VCaP (cell line): ENCODE data around the gene CIDEA.
"Not testable (repeated sequence)": the region's sequence is repeated elsewhere in the genome, so short reads cannot be mapped to it uniquely, and the experiment has no call there.

Experiments
- H3K27ac ChIP-seq: fragments of 450-650 bp; 2 replicates; pipeline ENCODE4 v1.5.1; 2017
- TF ChIP-seq, protein P1 (sequence below): fragments of 450-650 bp; conservative IDR thresholded peaks from 2 replicates; pipeline ENCODE4 v1.5.1; 2017; ENCODE audit warnings: mild to moderate bottlenecking, moderate library complexity

The CIDEA gene, protein sequence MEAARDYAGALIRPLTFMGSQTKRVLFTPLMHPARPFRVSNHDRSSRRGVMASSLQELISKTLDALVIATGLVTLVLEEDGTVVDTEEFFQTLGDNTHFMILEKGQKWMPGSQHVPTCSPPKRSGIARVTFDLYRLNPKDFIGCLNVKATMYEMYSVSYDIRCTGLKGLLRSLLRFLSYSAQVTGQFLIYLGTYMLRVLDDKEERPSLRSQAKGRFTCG

DNA sequence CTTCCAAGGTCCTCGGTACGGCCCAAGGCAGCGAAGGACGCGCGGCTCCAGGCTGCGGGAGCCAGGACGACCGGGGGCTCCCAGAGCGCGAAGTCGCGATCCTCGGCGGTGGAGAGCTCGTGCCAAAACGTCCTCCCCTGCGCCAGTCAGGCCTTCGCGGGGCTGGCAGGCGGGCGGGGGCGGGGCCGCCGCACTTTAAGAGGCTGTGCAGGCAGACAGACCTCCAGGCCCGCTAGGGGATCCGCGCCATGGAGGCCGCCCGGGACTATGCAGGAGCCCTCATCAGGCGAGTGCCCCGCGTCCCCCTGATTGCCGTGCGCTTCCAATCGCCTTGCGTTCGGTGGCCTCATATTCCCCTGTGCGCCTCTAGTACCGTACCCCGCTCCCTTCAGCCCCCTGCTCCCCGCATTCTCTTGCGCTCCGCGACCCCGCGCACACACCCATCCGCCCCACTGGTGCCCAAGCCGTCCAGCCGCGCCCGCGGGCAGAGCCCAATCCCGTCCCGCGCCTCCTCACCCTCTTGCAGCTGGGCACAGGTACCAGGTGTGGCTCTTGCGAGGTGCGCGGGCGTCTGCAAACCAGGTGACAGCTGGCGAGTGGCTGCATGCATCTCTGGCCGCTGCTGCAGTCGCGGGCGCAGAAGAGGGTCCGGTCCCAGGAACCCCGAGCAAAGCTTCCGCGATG lies at the start of gene CIDEA:
TSS of gene CIDEA (plus strand) at position 226 of the 684 bp plus-strand sequence. CDS start at position 249, 23 bp downstream.
- TF ChIP-seq, protein P1, sequence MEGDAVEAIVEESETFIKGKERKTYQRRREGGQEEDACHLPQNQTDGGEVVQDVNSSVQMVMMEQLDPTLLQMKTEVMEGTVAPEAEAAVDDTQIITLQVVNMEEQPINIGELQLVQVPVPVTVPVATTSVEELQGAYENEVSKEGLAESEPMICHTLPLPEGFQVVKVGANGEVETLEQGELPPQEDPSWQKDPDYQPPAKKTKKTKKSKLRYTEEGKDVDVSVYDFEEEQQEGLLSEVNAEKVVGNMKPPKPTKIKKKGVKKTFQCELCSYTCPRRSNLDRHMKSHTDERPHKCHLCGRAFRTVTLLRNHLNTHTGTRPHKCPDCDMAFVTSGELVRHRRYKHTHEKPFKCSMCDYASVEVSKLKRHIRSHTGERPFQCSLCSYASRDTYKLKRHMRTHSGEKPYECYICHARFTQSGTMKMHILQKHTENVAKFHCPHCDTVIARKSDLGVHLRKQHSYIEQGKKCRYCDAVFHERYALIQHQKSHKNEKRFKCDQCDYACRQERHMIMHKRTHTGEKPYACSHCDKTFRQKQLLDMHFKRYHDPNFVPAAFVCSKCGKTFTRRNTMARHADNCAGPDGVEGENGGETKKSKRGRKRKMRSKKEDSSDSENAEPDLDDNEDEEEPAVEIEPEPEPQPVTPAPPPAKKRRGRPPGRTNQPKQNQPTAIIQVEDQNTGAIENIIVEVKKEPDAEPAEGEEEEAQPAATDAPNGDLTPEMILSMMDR, result no peak
- no peak within 1 kb of the TSS for H3K27ac ChIP-seq

DNA sequence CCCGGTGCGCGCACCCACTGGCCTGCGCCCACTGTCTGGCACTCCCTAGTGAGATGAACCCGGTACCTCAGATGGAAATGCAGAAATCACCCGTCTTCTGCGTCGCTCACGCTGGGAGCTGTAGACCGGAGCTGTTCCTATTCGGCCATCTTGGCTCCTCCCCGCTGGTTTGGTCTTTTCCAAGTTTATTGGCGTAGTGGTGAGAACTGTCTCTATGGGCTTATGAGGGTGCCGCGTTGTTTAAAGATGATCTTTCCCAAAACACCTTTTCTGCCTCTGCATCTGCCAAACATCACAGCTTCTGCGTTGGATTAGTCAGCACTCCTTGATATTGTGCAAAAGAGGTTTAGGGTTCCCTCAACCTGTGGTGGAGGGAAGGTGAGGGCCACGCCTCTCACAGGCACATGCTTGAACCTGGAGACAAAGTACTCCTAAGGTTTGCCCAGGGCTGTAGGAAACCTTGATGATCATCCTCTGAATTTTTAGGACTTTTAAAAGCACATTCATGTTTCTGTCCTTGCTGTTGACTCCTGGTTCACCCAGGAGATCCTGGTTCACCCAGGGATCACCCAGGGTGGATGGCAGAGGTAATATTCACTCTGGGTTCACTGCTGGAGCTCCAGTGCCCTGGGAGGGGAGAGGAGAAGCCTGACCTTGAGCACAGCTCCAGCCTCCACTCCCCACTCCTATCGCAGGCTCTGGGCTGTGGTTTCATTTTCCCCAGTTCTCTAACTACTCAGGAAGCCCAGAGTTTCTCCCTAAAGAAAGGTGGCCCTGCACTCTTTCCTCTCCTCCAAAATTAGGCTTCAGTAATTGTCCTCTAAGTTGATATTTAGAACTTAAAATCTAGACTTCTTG lies 45.6 kb upstream of the CIDEA start:
- H3K27ac ChIP-seq, result not testable (repeated sequence)

DNA sequence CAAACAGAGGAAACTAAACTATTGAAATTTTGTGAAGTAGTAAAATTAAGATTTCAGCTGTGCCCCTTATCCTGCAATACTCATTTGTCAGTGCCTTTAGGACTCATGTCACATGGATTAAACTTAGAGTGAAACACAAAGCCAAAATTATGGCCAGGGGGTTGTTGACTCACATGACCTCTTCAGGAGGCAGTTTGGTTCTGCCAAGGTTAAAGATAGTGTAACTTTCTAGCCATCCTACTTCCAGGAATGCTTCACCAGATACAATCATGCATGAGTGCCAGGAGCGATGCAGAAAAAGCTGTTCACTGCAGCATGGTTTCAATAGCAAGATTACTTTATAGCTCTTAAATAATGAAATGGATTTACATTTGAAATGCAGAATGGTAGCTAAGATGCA lies 41.9 kb upstream of the CIDEA start:
- H3K27ac ChIP-seq, result not testable (repeated sequence)

DNA sequence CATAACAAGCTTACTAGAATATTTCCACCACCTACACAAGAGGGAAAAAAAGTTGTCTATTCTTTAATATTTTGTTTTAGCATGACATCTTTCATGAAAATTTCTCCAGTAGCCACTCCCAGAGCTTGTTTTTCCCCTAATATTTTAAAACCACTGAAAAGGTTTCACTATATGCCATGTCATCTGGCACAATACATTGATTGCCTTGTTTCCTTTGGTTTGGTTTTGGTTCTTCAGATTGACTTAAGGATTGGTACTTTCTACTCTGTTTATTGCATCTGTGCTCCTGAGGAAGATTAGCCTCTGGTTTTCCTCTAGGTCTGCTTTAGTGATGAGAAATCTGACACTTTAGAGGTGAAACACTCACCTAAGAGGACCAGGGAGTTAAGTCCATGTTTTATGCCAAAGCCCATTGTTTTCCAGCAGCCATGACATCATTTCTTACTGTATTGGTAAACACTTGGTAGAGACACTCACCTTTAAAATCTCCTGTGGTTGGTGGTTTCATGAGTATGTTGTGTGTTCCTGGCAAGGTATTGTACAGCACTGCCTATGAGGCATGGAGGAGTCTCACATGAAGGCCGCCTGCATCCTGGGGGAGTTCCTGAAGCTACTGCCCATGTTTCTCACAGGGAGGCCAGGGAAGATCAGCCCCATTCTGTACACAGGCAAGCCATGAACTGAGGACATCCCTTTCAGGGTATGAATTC lies 39.7 kb upstream of the CIDEA start:
- not testable (repeated sequence) for H3K27ac ChIP-seq

DNA sequence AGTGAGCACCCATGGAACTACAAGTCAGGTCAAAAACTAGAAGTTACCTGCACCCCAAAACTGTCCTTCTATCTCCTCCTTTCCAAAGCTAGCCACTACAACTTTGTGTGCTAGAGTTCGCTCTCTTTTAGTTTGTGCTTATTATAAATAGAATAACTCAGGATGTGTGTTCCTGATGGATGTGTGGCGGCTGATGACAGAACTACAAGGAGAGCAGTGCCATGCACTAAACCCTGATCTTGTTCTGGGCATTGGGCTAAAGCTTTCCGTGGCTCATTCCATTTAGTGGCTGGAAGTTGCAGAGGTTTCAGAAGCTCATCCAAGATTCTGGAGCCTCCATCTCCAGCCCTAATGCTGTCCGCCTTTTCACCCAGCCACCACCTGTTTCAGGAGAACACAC lies 37.7 kb upstream of the CIDEA start:
- H3K27ac ChIP-seq, result not testable (repeated sequence)

DNA sequence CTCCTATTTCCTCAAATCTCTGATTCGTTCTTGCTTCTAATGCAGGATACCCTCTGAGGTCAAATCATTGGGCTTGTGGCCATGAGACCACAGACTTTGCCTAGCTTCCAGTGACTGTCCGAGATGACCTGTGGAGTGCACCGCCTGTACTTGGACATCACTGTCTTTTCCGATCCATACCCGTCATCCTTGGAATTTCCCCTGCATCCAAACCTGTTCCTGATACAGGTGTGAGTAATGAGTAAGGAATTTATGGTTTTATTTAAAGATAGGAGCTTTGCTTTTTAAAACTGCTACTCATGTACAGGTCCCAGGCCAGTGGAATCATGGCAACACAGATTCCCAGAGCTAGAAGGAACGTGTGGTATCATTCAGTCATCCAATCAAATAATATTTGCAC lies 35.6 kb upstream of the CIDEA start:
- H3K27ac ChIP-seq, result not testable (repeated sequence)

DNA sequence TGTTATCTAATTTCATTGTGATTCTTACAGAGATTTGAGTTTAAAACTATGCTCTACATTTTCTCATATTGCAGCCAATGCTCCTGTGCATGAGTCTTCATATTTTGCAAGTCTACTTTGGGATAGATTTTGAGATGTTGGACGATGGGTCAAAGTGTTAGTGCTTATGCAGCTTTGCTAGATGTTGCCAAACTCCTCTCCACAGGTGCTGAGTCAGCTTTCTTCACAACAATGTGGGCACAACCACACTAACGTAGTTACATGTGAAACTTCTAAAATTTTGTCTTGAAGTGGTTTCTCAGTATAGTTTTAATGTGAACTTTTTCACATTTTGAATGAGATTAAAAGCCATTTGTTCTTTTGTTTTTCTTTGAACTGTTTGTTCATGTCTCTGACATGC lies 32.1 kb upstream of the CIDEA start:
- H3K27ac ChIP-seq, result not testable (repeated sequence)

DNA sequence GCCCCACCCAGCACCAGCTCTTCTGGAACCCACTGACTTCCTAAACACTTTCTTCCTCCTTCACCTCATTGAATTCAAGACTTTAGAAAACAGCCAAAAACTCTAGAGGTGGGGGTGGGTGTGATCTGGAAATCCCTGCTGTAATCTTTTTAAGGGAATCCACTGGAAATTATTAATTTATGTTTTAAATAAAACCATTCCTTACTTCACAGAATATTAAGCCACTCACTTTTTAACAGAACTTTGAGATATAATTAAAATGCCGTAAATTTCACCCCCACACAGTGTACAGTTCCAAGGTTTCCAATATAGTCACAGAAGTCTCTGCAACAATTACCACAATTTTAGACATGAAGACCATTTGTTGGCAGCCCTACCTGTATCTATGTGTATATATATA lies 30.8 kb upstream of the CIDEA start:
- H3K27ac ChIP-seq, result not testable (repeated sequence)

DNA sequence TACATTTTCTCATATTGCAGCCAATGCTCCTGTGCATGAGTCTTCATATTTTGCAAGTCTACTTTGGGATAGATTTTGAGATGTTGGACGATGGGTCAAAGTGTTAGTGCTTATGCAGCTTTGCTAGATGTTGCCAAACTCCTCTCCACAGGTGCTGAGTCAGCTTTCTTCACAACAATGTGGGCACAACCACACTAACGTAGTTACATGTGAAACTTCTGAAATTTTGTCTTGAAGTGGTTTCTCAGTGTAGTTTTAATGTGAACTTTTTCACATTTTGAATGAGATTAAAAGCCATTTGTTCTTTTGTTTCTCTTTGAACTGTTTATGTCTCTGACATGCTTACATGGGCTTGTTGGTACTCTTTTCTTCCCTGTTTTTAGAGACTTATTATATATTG lies 27.4 kb upstream of the CIDEA start:
- H3K27ac ChIP-seq, result not testable (repeated sequence)

DNA sequence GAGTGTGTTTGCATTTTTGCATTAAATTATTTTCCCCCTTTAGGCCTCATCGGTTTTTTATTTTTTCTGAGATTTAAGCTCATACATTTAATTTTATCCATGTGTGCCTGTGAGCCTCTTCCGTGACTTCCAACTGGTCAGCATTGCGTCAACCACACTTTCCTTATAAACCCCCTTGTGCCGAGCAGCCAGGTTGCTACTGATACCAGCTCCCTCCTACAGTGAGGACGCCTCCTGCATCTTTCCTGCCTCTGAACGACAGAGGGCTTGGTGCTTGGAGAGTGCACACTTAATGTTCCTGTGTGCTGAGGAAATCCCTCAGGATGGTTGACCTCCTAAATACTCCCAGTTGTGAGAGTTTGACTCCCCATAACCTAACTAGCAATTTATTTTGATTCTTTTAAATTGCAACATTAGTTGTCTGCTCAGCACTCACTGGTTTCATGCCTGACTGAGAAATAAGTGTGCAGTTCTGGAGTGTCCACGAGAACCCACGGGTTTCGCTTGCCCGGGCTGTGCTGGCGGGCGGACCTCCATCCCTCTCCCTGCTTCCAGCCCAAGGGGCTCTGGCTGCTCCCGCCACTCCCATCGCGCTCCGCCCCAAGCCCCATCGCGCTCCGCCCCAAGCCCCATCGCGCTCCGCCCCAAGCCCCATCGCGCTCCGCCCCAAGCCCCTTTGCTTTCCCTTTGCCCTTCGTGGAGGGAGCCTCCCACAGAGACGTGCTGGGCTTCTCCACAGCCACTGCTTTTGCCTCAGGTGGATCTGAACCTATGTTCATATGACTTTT lies 26.6 kb upstream of the CIDEA start:
- not testable (repeated sequence) for H3K27ac ChIP-seq

DNA sequence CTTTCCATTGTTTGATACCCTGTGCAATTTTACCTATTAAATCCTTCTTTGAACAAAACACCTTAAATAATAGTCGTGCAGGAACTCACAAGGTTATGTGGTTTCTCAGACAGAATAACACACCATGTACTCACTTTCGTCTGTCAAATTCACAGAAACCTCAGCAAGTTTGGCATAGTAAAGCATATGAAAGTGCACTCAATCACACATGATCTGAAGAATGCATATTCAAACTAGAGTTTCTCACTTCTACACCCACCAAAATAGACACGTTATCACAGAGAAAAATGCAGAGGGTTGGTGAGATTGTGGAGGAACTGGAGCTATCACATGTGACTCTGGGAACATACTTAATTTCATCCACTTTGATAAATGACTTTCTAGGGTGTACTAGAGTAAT lies 25.9 kb upstream of the CIDEA start:
- H3K27ac ChIP-seq, result not testable (repeated sequence)

DNA sequence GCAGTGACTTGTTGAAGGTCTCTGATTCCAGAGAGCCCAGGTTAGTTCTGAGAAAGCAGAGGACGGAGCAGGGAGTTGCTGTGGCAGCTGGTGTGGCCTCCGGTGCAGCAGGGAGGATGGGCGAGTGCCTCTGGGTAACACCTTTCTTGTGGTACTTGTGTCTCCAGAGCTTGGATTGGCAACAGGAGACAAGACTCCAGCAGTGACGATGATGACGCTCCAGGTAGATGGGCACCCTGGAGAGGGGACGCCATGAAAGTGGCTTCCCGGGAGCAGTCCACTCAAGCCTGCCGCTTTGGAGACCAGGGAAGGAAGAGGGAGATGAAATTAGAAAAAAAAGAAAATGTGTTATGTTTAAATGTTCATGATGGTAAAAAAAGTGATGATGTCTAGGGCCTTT lies 23.6 kb upstream of the CIDEA start:
- not testable (repeated sequence) for H3K27ac ChIP-seq

DNA sequence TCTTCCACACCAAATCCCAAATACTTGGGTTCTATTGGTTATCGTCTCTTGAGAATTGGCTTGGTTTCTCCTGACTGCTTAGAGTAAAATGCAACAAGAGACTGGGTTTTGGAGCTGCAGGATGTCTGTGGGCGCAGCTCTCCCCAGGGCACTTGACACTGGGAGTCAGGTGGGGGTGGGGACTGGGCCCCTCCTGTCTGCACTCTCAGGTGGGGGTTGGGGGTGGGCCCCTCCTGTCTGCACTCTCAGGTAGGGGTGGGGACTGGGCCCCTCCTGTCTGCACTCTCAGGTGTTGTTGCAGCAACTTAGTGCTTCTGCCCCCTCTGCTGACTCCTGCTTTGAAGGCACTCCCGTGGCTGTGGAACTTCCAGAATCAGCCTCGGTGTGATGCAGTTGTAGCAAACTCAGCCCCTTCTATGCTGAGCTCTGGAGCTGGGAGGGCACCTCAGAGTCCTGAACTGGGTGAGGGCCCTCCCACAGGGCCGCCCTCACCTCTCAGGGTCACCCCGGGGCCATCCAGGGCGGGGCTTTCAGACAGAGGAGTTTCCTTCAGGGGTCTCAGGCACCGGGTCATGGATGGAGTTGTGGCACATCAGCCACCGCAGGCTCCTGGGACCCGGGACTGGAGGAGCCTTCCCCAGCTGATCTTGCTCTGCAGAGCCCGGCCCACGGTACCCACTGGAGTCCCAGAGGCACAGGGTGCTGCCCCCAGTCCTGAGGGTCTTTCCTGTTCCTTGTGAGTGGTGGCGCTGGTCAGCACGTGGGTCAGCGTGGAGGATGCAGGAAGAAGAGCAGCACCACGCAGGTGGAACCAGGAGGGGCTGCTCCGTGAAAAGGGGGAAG lies 22.9 kb upstream of the CIDEA start:
- TF ChIP-seq, protein P1, result no peak
- H3K27ac ChIP-seq, result no peak overlapping the region
